ENCODE data around the gene CDC25C. TPM values are rescaled to one million over a fixed set of nuclear protein-coding genes. Genes with fewer than 3 reads are reported as not detected.
A peak's percentile ranks its signal among the peaks of the same experiment; 100 is the strongest.

The CDC25C gene
- total and polyA plus RNA-seq, 9 of the 15 experiments (the other 6 are each of a cell fraction or from before 2014, with no cell fraction given), result 19.1 to 63.7 (median 31.9) TPM

DNA sequence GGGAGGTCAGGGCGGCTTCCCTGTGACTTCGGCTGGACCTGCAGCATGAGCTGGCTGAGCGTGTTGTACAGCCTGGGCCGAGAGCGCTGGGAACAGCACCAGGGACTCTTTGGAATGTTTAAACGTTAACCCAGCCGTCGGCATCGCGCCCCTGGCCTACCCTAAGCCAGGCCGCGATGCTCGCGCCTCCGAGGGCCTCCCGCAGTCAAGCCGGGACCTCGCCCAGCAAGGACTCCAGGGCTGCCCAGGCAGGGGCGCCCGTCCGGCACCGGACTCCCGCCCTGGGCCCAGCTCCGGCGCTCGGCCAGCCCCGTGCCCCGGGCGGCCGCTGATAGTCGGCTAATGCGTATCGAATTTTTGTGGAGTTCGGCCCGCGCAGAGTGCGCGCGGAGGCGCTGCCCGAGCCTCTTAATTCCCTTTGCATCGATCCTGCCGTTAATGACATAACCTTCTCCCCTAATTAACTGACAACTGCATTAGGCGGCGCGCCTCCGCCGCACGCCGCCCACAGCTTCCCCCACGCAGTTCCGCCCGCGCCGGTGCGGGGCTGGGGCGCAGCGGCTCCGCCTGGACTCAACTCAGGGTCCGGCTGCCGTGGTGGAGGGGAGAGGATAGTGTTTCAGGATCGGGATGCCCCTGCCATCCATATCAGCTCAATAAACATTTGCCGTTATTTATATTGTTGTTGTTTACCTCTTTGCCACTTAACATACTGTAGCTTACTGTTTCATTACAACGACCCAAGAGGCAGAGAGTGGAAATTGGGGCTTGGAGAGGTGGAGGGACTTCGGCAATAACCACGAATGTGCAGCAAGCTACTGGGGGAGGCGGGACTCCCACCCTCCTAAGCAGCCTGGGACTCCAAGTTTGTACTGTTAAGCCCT is 89.7 kb downstream of the CDC25C start (continued):
- TF ChIP-seq MEIS2 (IDR thresholded peaks at IDR 0.05; ENCODE audit: partially characterized antibody) (peak; percentile 9), HDAC2 (IDR thresholded peaks at IDR 0.05) (no peak), BACH1 (tag; IDR thresholded peaks at IDR 0.05) (no peak), E2F3 (CRISPR knock-in tag; IDR thresholded peaks at IDR 0.05) (no peak), POLR2B (IDR thresholded peaks at IDR 0.05; ENCODE audit: low read depth, partially characterized antibody) (no peak), ZBTB1 (CRISPR knock-in tag; IDR thresholded peaks at IDR 0.05; ENCODE audit: borderline replicate concordance, low read depth) (peak; percentile 77), TCFL5 (CRISPR knock-in tag; conservative IDR thresholded peaks at IDR 0.05) (no peak), KLF16 (IDR thresholded peaks at IDR 0.05) (peak; percentile 53; the same call in 1 of the 2 replicates), ARID1B (IDR thresholded peaks at IDR 0.05) (0 out of 2 replicates have a peak, but pooled peaks have one; percentile 22), EGR1 (conservative IDR thresholded peaks at IDR 0.05) (peak; percentile 95), ZFP36 (IDR thresholded peaks at IDR 0.05; ENCODE audit: low read depth, low read length, partially characterized antibody) (peak; percentile 19), RBM25 (IDR thresholded peaks at IDR 0.05; ENCODE audit: low read depth, low read length, severe bottlenecking) (no peak)
- TF ChIP-seq, protein P1, sequence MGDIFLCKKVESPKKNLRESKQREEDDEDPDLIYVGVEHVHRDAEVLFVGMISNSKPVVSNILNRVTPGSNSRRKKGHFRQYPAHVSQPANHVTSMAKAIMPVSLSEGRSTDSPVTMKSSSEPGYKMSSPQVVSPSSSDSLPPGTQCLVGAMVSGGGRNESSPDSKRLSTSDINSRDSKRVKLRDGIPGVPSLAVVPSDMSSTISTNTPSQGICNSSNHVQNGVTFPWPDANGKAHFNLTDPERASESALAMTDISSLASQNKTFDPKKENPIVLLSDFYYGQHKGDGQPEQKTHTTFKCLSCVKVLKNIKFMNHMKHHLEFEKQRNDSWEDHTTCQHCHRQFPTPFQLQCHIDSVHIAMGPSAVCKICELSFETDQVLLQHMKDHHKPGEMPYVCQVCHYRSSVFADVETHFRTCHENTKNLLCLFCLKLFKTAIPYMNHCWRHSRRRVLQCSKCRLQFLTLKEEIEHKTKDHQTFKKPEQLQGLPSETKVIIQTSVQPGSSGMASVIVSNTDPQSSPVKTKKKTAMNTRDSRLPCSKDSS (IDR thresholded peaks at IDR 0.05; ENCODE audit: low read depth, partially characterized antibody), result no peak
- TF ChIP-seq, protein P2, sequence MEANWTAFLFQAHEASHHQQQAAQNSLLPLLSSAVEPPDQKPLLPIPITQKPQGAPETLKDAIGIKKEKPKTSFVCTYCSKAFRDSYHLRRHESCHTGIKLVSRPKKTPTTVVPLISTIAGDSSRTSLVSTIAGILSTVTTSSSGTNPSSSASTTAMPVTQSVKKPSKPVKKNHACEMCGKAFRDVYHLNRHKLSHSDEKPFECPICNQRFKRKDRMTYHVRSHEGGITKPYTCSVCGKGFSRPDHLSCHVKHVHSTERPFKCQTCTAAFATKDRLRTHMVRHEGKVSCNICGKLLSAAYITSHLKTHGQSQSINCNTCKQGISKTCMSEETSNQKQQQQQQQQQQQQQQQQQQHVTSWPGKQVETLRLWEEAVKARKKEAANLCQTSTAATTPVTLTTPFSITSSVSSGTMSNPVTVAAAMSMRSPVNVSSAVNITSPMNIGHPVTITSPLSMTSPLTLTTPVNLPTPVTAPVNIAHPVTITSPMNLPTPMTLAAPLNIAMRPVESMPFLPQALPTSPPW (CRISPR knock-in tag; IDR thresholded peaks at IDR 0.05), result peak; percentile 29; the same call in 1 of the 2 replicates
- TF ChIP-seq, protein P3, sequence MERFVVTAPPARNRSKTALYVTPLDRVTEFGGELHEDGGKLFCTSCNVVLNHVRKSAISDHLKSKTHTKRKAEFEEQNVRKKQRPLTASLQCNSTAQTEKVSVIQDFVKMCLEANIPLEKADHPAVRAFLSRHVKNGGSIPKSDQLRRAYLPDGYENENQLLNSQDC (CRISPR knock-in tag; IDR thresholded peaks at IDR 0.05), result no peak
- TF ChIP-seq, protein P4, sequence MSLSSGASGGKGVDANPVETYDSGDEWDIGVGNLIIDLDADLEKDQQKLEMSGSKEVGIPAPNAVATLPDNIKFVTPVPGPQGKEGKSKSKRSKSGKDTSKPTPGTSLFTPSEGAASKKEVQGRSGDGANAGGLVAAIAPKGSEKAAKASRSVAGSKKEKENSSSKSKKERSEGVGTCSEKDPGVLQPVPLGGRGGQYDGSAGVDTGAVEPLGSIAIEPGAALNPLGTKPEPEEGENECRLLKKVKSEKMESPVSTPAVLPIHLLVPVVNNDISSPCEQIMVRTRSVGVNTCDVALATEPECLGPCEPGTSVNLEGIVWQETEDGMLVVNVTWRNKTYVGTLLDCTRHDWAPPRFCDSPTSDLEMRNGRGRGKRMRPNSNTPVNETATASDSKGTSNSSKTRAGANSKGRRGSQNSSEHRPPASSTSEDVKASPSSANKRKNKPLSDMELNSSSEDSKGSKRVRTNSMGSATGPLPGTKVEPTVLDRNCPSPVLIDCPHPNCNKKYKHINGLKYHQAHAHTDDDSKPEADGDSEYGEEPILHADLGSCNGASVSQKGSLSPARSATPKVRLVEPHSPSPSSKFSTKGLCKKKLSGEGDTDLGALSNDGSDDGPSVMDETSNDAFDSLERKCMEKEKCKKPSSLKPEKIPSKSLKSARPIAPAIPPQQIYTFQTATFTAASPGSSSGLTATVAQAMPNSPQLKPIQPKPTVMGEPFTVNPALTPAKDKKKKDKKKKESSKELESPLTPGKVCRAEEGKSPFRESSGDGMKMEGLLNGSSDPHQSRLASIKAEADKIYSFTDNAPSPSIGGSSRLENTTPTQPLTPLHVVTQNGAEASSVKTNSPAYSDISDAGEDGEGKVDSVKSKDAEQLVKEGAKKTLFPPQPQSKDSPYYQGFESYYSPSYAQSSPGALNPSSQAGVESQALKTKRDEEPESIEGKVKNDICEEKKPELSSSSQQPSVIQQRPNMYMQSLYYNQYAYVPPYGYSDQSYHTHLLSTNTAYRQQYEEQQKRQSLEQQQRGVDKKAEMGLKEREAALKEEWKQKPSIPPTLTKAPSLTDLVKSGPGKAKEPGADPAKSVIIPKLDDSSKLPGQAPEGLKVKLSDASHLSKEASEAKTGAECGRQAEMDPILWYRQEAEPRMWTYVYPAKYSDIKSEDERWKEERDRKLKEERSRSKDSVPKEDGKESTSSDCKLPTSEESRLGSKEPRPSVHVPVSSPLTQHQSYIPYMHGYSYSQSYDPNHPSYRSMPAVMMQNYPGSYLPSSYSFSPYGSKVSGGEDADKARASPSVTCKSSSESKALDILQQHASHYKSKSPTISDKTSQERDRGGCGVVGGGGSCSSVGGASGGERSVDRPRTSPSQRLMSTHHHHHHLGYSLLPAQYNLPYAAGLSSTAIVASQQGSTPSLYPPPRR (CRISPR knock-in tag; IDR thresholded peaks at IDR 0.05; ENCODE audit: borderline replicate concordance), result no peak

Measured in K562 (cell line).